GM04504 (cell line): ENCODE data around the gene ARSB.
A peak's percentile ranks its signal among the peaks of the same experiment; 100 is the strongest.
"Not testable (repeated sequence)": the region's sequence is repeated elsewhere in the genome, so short reads cannot be mapped to it uniquely, and the experiment has no call there.

Experiments used
- DNase-seq: peaks from one replicate; pipeline ENCODE4 v3.0.0-alpha.2; 2012; ENCODE audit warnings: low read depth

ARSB gene

GRCh38 chr5:78747705-78748359, 237.3 kb downstream of the ARSB start:
- peak; percentile 75 for DNase-seq

DNA sequence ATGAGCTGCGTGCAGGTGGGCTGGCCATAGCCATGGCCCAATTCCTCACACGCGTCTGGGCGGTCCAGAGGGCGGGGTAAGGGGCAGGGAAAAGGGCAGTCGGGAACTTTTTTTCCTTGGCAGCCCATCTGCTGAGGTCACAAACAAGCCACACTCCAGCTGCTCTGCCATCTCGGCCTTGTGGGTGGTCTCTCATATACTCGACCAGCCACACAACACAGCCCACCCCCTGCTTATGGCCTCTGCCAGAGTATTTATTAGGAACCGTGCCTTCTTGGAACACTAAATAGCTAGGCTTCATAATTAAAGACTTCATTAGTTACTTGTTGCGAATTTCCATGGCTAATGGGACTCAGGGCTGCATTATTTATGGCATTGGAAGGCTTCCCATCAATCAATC, 238.1 kb downstream of the ARSB start:
- no peak for DNase-seq

- DNase-seq = no peak
Measured at GRCh38 chr5:78746021-78746770, 238.9 kb downstream of the ARSB start.

DNA sequence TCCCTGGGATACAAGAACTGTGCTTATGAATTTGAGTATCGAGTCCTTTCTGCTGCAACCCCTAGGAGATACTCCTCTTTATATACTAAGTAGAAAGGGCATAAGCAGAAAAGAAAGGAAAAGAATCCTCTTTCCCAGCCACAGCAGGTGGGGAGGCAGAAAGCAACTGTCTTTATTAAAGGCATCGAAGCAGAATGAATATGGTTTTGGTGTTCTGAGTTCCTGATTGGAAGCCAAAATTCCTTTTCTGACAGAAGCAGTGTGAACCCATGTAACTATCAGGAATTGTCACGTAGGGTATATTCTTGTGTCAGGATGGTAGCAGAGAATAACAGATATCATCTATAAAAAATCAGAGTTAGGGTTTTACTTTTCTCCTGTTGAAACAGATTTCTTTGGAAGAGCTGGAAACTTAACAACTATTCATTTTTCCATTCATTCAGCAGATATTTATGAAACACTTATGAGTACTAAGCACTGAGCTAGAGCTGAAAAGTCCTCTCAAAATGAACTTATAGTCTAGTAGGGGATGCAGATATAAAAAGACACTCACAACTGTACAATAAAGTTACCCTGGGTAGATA, 240.1 kb downstream of the ARSB start:
- no peak for DNase-seq

DNA sequence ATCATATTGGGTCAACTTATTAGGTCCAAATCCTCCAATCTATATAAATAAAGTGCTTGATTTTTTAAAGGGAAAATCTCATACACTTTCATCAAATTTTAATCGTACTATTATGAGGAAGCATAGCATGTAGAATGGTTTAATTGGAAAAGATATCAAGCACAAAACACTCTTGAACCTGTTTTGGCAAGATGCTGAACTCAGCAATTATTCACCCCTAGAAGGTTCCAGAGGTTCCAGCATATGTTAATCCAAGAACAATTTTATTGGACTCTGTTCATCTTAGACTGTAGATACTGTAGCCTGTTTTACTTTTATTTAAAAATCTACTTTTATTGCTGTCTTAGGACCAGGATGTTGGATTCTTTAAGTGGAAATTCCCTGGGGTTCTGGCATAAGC, 244.1 kb downstream of the ARSB start:
- DNase-seq = no peak

- no peak for DNase-seq
Measured at GRCh38 chr5:78738693-78739300, 246.3 kb downstream of the ARSB start.

DNA sequence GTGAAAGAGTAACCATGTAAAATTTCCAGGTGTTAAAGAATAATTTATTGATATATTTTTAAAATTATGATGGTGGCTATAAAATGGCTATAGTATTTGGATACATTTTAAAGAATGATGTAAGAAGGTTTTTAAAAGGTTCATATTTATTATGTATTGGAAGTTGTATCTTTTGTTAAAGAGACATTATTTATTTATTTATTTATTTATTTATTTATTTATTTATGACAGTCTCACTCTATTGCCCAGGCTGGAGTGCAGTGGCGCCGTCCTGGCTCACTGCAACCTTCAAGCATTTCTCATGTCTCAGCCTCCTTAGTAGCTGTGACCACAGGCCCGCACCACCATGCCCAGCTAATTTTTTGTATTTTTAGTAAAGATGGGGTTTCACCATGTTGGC, 247.0 kb downstream of the ARSB start:
- no peak for DNase-seq

GRCh38 chr5:78735834-78736463, 249.2 kb downstream of the ARSB start:
- DNase-seq = no peak

GRCh38 chr5:78734950-78735349, 250.2 kb downstream of the ARSB start:
- DNase-seq = no peak

DNA sequence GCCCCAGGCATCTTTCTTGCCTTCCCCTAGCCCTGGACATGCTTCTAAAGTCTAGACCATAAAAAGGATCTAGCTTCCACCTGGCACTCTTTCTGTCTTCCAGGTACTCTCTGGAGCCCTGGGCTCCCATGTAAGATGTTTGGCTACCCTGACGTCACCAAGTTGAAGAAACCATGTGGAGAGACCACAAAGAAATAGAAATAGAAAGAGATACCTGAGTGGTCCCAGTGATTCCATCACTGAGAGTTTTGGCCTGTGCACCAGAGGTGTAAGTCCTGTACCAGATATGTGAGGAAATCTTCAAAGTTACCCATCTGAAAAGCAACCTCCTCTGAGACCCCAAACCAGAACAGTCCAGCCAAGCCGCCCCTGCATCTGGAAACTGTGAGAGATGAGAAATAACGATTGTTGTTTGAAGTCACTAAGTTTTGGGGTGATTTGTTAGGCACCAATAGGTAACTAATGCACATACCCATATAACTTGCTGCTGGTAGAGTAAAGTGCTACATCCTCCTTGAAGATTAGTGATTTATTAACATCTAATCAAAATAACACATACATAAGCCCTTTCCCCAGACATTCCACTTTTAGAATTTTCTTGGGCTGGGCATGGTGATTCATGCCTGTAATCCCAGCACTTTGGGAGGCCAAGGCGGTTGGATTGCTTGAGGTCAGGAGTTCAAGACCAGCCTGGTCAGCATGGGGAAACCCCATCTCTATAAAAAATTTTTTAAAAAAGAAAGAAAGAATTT, 250.8 kb downstream of the ARSB start:
- no peak for DNase-seq

- not testable (repeated sequence) for DNase-seq
Measured at GRCh38 chr5:78732721-78733120, 252.4 kb downstream of the ARSB start.

DNA sequence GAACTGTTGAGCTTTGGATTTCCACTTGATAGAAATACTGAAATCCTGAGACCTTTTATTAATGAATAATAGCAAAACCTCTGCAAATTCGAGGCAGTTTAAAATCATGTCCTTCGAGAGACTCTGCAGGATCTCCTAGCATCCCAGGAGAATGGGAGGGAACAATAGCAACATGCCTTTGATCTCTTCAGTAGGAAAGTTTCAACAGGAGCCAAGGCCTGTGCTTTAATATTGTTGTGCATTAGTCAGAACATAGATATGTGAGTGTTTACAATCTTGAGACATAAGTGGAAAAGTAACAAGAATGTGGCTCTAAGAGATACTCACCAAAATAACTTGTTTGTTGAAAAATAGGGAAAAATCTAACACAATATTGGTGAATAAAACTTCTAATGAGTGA, 253.2 kb downstream of the ARSB start:
- no peak for DNase-seq

DNA sequence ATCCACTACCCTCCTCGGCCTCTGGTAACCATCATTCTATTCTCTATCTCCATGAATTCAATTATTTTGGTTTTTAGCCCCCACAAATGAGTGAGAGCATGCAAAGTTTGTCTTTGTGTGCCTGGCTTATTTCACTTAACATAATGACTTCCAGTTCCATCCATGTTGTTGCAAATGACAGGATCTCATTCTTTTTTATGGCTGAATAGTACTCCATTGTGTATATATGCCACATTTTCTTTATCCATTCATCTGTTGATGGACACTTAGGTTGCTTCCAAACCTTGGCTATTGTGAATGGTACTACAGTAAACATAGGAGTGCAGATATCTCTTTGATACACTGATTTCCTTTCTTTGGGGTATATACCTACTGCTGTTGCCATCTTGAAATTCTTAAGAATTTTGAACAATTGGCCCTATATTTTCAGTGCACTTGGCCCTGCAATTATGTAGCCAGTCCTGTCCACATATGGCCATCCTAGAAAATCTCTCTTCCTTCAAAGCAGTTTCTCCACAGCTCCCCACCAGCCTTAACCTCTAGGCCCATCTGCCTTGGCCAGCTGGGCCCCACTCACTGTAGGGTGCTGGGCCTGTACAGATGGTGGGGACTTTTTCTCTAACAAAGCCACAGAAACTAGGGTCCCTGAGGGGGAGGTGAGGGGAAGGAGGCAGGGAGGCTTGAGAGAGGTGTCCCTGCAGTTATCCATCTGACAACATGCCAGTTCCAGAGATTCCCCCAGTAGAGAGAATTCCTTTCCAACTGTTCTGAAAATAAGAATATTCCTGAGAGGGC, 254.6 kb downstream of the ARSB start:
- DNase-seq = no peak

DNA sequence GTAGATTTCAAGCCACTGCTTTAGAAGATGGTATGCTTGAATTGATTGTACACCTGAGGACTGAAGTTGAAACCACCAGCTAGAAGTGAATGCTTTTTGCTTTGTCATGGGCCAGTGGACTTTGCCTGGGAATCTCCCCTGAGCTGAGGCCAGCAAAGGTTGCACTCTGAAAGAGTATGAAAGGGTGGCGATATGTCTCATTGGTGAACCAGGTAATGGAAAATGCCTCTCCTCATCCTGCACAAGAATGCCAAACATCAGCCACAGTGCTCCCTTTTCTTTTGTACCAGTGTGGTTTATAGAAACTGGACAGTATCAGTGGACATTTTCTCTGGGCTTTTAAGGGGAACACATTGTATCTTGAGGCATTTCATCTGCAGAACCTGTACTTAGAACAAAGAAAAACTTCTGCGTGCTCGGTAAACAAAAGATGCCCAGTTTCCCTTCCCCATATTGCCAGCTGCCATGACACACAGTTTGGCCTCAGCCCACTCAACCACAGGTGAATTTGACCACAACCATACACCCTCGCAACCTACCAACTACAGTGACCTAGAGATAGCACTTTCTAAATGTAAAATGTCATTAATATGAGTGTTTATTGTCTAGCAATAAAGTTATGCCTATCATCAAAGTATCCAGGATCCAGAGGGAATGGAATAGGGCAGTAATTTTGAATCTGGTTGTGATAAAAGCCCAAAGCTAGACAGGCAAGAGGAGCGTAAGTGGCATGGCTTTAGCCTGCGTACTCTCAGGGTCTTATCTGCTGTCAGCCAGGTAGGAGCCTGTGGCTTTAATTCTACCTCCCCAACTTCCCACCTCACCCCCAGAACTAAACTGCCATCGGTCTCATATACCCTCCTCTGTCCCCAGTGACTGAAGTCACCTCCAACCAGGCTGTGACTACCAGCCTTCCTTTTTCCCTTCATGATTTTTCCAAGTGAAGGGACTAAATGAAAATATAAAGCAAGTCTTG, 257.0 kb downstream of the ARSB start:
- no peak for DNase-seq
